ENCODE data around the gene CCDC183.
"Not testable (repeated sequence)": the region's sequence is repeated elsewhere in the genome, so short reads cannot be mapped to it uniquely, and the experiment has no call there.

CCDC183 gene

GRCh38 chr9:136760834-136761544 lies 35.1 kb upstream of the CCDC183 start:
- DNase-seq (ENCODE audit: low read depth) = peak; percentile 71

- DNase-seq (ENCODE audit: low read depth) = no peak
These were observed 34.6 kb upstream of the CCDC183 start for GRCh38 chr9:136761545-136761981.

GRCh38 chr9:136762221-136762691 lies 33.9 kb upstream of the CCDC183 start:
- DNase-seq (ENCODE audit: low read depth) = no peak

- no peak for DNase-seq (ENCODE audit: low read depth)
These were observed 33.1 kb upstream of the CCDC183 start for GRCh38 chr9:136762915-136763648.

GRCh38 chr9:136763649-136764035 lies 32.5 kb upstream of the CCDC183 start:
- DNase-seq (ENCODE audit: low read depth) = no peak

GRCh38 chr9:136764301-136764891 lies 31.7 kb upstream of the CCDC183 start, which contains the start of gene LCN15:
TSS of gene LCN15 (minus strand) at chr9:136764518. CDS start at chr9:136764488, 30 bp downstream.
- no peak for DNase-seq (ENCODE audit: low read depth)

- DNase-seq (ENCODE audit: low read depth) = no peak
These were observed 31.1 kb upstream of the CCDC183 start for GRCh38 chr9:136765041-136765440.

GRCh38 chr9:136765745-136766409 lies 30.3 kb upstream of the CCDC183 start:
- not testable (repeated sequence) for DNase-seq (ENCODE audit: low read depth)

- DNase-seq (ENCODE audit: low read depth) = peak; percentile 48
These were observed 29.6 kb upstream of the CCDC183 start for GRCh38 chr9:136766410-136767120.

- DNase-seq (ENCODE audit: low read depth) = no peak
These were observed 26.4 kb upstream of the CCDC183 start for GRCh38 chr9:136769710-136770191.

GRCh38 chr9:136771907-136772415 lies 24.2 kb upstream of the CCDC183 start:
- DNase-seq (ENCODE audit: low read depth) = no peak

- no peak for DNase-seq (ENCODE audit: low read depth)
These were observed 22.6 kb upstream of the CCDC183 start for GRCh38 chr9:136773386-136774044.

GRCh38 chr9:136774416-136775045 lies 21.6 kb upstream of the CCDC183 start:
- no peak for DNase-seq (ENCODE audit: low read depth)

- DNase-seq (ENCODE audit: low read depth) = no peak
These were observed 20.9 kb upstream of the CCDC183 start for GRCh38 chr9:136775191-136775590.

GRCh38 chr9:136776947-136777346 lies 19.2 kb upstream of the CCDC183 start:
- no peak for DNase-seq (ENCODE audit: low read depth)

GRCh38 chr9:136777359-136777758 lies 18.8 kb upstream of the CCDC183 start:
- no peak for DNase-seq (ENCODE audit: low read depth)

GRCh38 chr9:136779808-136780207 lies 16.3 kb upstream of the CCDC183 start:
- no peak for DNase-seq (ENCODE audit: low read depth)

- no peak for DNase-seq (ENCODE audit: low read depth)
These were observed 13.7 kb upstream of the CCDC183 start for GRCh38 chr9:136782452-136782851.

- no peak for DNase-seq (ENCODE audit: low read depth)
These were observed 11.7 kb upstream of the CCDC183 start for GRCh38 chr9:136784249-136784996.

- no peak for DNase-seq (ENCODE audit: low read depth)
These were observed 11.2 kb upstream of the CCDC183 start for GRCh38 chr9:136784997-136785361.
